GM23248 (cell line): ENCODE results near the gene CUL9.

ENCODE experiments used
- EZH2 ChIP-seq: fragments of 200-600 bp; sonication (generic); IDR thresholded peaks from 2 replicates; pipeline ENCODE4 v1.6.1; 2018; ENCODE audit warnings: antibody characterized with exemption, mild to moderate bottlenecking; ENCODE audit not compliant: insufficient read depth, poor library complexity, severe bottlenecking
- EZH2phosphoT487 ChIP-seq: fragments of 200-600 bp; sonication (generic); IDR thresholded peaks from 2 replicates; pipeline ENCODE4 v1.6.1; 2018; ENCODE audit warnings: antibody characterized with exemption, moderate library complexity, mild to moderate bottlenecking, low read depth; ENCODE audit not compliant: insufficient read depth

DNA sequence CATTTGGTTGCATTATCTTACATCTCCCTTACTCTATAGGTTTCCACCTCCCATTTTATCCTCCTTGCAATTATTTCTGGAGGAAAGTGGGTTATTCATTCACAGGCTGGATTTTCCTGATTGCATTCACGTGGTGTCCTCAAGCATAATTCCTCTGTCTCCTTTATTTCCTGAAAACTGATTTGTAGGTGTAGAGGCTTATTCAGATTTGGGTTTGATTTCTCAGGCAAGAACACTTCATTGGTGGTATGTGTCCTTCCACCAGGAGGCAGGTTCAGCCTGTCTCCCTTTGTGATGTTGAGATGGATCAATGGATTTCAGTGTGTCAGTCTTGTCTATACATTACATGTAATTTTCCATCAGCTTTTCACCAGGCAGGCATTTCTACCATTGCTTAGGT is 30.0 kb downstream of the CUL9 start:
- TF ChIP-seq EZH2phosphoT487, result no peak
- no peak for TF ChIP-seq EZH2
